Fibroblast of lung (primary cell): ENCODE data around the gene JPH2. TPM values are rescaled to one million over a fixed set of nuclear protein-coding genes. Genes with fewer than 3 reads are reported as not detected.

Experiments used
- DNase-seq, 2 donors: peaks; one replicate each; pipeline versions ENCODE4 v3.0.0 to v3.0.0-alpha.2; 2010; ENCODE audit warnings: low read depth in 2 of 2
- H2AFZ ChIP-seq: 2 replicates; pipeline ENCODE4 v1.5.1; 2012; ENCODE audit warnings: low read length, control low read depth, inconsistent platforms
- H3K27ac ChIP-seq: 2 replicates; pipeline ENCODE4 v1.5.1; 2011; ENCODE audit warnings: low read length, control low read depth; ENCODE audit not compliant: insufficient read depth
- H3K27me3 ChIP-seq: 2 replicates; pipeline ENCODE4 v1.5.1; 2011; ENCODE audit warnings: mild to moderate bottlenecking, low read length; ENCODE audit not compliant: control insufficient read depth, insufficient read depth
- H3K36me3 ChIP-seq: 2 replicates; pipeline ENCODE4 v1.5.1; 2011; ENCODE audit warnings: low read length; ENCODE audit not compliant: control insufficient read depth, insufficient read depth
- H3K4me1 ChIP-seq: 2 replicates; pipeline ENCODE4 v1.5.1; 2011; ENCODE audit warnings: low read length; ENCODE audit not compliant: control insufficient read depth, insufficient read depth; ENCODE audit errors: extremely low read depth
- H3K4me2 ChIP-seq: 2 replicates; pipeline ENCODE4 v1.5.1; 2011; ENCODE audit warnings: low read length, control low read depth; ENCODE audit not compliant: insufficient read depth; ENCODE audit errors: extremely low read depth
- H3K4me3 ChIP-seq, 4 experiments: fragments of 200-600 bp in 1 of 4; sonication (generic) in 1 of 4; replicated peaks in 1 of 4; 2 replicates each; pipeline ENCODE4 v1.5.1; 2011 to 2016; ENCODE audit warnings: low read length in 4 of 4, low read depth in 3 of 4, mild to moderate bottlenecking in 3 of 4, control low read depth in 2 of 4, inconsistent platforms in 1 of 4, mixed read lengths in 1 of 4; ENCODE audit not compliant: insufficient read depth in 1 of 4; ENCODE audit errors: control extremely low read depth in 1 of 4
- H3K79me2 ChIP-seq: 2 replicates; pipeline ENCODE4 v1.5.1; 2012; ENCODE audit warnings: mild to moderate bottlenecking, low read length, inconsistent platforms; ENCODE audit not compliant: control insufficient read depth, insufficient read depth
- H3K9ac ChIP-seq: 2 replicates; pipeline ENCODE4 v1.5.1; 2011; ENCODE audit warnings: mild to moderate bottlenecking, low read length, control low read depth; ENCODE audit not compliant: insufficient read depth
- H3K9me3 ChIP-seq: 2 replicates; pipeline ENCODE4 v1.5.1; 2012; ENCODE audit warnings: low read depth, low read length; ENCODE audit not compliant: control insufficient read depth, insufficient read depth
- H4K20me1 ChIP-seq: 2 replicates; pipeline ENCODE4 v1.5.1; 2011; ENCODE audit warnings: low read length; ENCODE audit not compliant: control insufficient read depth, insufficient read depth; ENCODE audit errors: extremely low read depth
- CTCF ChIP-seq, 2 donors: IDR thresholded peaks in 1 of 2; conservative IDR thresholded peaks in 1 of 2; 1 replicate in 1 of 2; 2 replicates in 1 of 2; pipeline ENCODE4 v1.5.1; 2011 to 2012; ENCODE audit warnings: low read length in 2 of 2, control low read depth in 1 of 2, inconsistent platforms in 1 of 2, low read depth in 1 of 2, mild to moderate bottlenecking in 1 of 2
- EZH2 ChIP-seq: IDR thresholded peaks from 2 replicates; pipeline ENCODE4 v1.5.1; 2012; ENCODE audit warnings: low read length, control low read depth, mild to moderate bottlenecking; ENCODE audit errors: missing control alignments
- polyA minus RNA-seq: library from RNA; depleted of rRNA, polyadenylated mRNA; stranded (reverse); fragments of >200 nt; gene quantifications from 2 replicates; pipeline ENCODE4 v1.2.3, GENCODE V29; 2011; ENCODE audit warnings: low replicate concordance
- polyA plus RNA-seq, 2 donors: library from polyadenylated mRNA; depleted of rRNA in 1 of 2; stranded (reverse) in 1 of 2; unstranded in 1 of 2; fragments of >200 nt; gene quantifications; 2 replicates each; pipeline ENCODE4 v1.2.1, GENCODE V29; 2011 to 2012; ENCODE audit warnings: missing spikeins in 1 of 2
- total RNA-seq: library from RNA; depleted of rRNA; stranded (reverse); fragments of >200 nt; gene quantifications from 2 replicates; pipeline ENCODE4 v1.2.1, GENCODE V29; 2014

JPH2 gene
- 0.51 and 0.66 TPM in 2 replicates for total RNA-seq
- polyA plus RNA-seq = 0.51 and 4.9 TPM in 2 replicates
- 0.62 and 6.6 TPM in 2 replicates for polyA plus RNA-seq (2012)
- 0.56 and 8.0 TPM in 2 replicates for polyA minus RNA-seq

GRCh38 chr20:44187054-44187771, at the start of gene JPH2:
TSS of gene JPH2 (minus strand) at chr20:44187188. CDS start at chr20:44186705, 483 bp downstream.
- peak within 1 kb of the TSS; percentile 37 for H3K9ac ChIP-seq
- H3K4me1 ChIP-seq = peaks cover 14% of the 10 kb centered on the region
- H3K27me3 ChIP-seq = no peaks in the 10 kb centered on the region
- H2AFZ ChIP-seq = peak within 1 kb of the TSS; percentile 63
- peak within 1 kb of the TSS; percentile 91 for H3K4me2 ChIP-seq
- no peaks in the 10 kb centered on the region for H4K20me1 ChIP-seq
- TF ChIP-seq EZH2 = no peak
- no peak for TF ChIP-seq CTCF (conservative IDR thresholded peaks at IDR 0.05 in 1 of 2, IDR thresholded peaks at IDR 0.05 in 1 of 2; ENCODE audit: low read depth in 1 of 2, low read length in 2 of 2)
- H3K79me2 ChIP-seq = no peaks in the 10 kb centered on the region
- H3K4me3 ChIP-seq = peak within 1 kb of the TSS; percentile 39 to 60 (median 41)
- H3K9me3 ChIP-seq = no peaks in the 10 kb centered on the region
- DNase-seq = peak; percentile 37 to 79
- no peaks in the 10 kb centered on the region for H3K36me3 ChIP-seq
- H3K27ac ChIP-seq = peak within 1 kb of the TSS; percentile 52

- DNase-seq = no peak
- H3K4me3 ChIP-seq = no peak overlapping the region
- H3K27ac ChIP-seq = no peak overlapping the region
- TF ChIP-seq EZH2 = no peak
- TF ChIP-seq CTCF (conservative IDR thresholded peaks at IDR 0.05 in 1 of 2, IDR thresholded peaks at IDR 0.05 in 1 of 2; ENCODE audit: low read depth in 1 of 2, low read length in 2 of 2) = no peak
- no peak overlapping the region for H3K4me2 ChIP-seq
- H3K27me3 ChIP-seq = no peaks in the 10 kb centered on the region
- H3K79me2 ChIP-seq = no peaks in the 10 kb centered on the region
- H3K9ac ChIP-seq = no peak overlapping the region
- H4K20me1 ChIP-seq = no peaks in the 10 kb centered on the region
- H3K4me1 ChIP-seq = no peaks in the 10 kb centered on the region
- H2AFZ ChIP-seq = no peak overlapping the region
- H3K9me3 ChIP-seq = no peaks in the 10 kb centered on the region
- H3K36me3 ChIP-seq = no peaks in the 10 kb centered on the region
Measured at GRCh38 chr20:44235702-44236101, 48.7 kb upstream of the JPH2 start.

- peak in 1 of 2 donors; percentile 8 for DNase-seq
- H3K27me3 ChIP-seq = no peaks in the 10 kb centered on the region
Measured at GRCh38 chr20:44234566-44235317, 47.8 kb upstream of the JPH2 start.

More at GRCh38 chr20:44234566-44235317, 47.8 kb upstream of the JPH2 start:
- H3K9me3 ChIP-seq = no peaks in the 10 kb centered on the region
- H3K4me3 ChIP-seq = no peak overlapping the region
- no peak overlapping the region for H3K27ac ChIP-seq
- H3K36me3 ChIP-seq = no peaks in the 10 kb centered on the region
- H3K4me1 ChIP-seq = no peaks in the 10 kb centered on the region
- H3K4me2 ChIP-seq = no peak overlapping the region
- no peaks in the 10 kb centered on the region for H3K79me2 ChIP-seq
- TF ChIP-seq CTCF (conservative IDR thresholded peaks at IDR 0.05 in 1 of 2, IDR thresholded peaks at IDR 0.05 in 1 of 2; ENCODE audit: low read depth in 1 of 2, low read length in 2 of 2) = no peak
- no peak for TF ChIP-seq EZH2
- H4K20me1 ChIP-seq = no peaks in the 10 kb centered on the region
- H3K9ac ChIP-seq = no peak overlapping the region
- H2AFZ ChIP-seq = no peak overlapping the region
